Stomach smooth muscle (tissue), 2 donors: ENCODE results near the gene ERC1.

Experiments
- H3K27ac ChIP-seq: one replicate; pipeline ENCODE4 v1.7.0; 2013; ENCODE audit warnings: mild to moderate bottlenecking, low read length, inconsistent platforms
- H3K27me3 ChIP-seq, 2 donors: one replicate each; pipeline ENCODE4 v1.7.0; 2013; ENCODE audit warnings: low read length in 2 of 2; ENCODE audit not compliant: insufficient read depth in 2 of 2, control insufficient read depth in 1 of 2
- H3K36me3 ChIP-seq, 2 donors: one replicate each; pipeline ENCODE4 v1.7.0; 2013; ENCODE audit warnings: low read length in 2 of 2; ENCODE audit not compliant: control insufficient read depth in 2 of 2, insufficient read depth in 2 of 2
- H3K4me1 ChIP-seq: one replicate; pipeline ENCODE4 v1.7.0; 2013; ENCODE audit warnings: low read length; ENCODE audit not compliant: control insufficient read depth, insufficient read depth
- H3K4me3 ChIP-seq, 2 donors: one replicate each; pipeline ENCODE4 v1.7.0; 2013; ENCODE audit warnings: low read length in 2 of 2
- H3K9ac ChIP-seq, 2 donors: one replicate each; pipeline ENCODE4 v1.7.0; 2013; ENCODE audit warnings: low read length in 2 of 2, mild to moderate bottlenecking in 1 of 2
- H3K9me3 ChIP-seq, 2 donors: one replicate each; pipeline ENCODE4 v1.7.0; 2013; ENCODE audit warnings: low read length in 2 of 2; ENCODE audit not compliant: control insufficient read depth in 2 of 2
- donor health status: healthy.
- donor health status: Pancreatic carcinoma.

The ERC1 gene

DNA sequence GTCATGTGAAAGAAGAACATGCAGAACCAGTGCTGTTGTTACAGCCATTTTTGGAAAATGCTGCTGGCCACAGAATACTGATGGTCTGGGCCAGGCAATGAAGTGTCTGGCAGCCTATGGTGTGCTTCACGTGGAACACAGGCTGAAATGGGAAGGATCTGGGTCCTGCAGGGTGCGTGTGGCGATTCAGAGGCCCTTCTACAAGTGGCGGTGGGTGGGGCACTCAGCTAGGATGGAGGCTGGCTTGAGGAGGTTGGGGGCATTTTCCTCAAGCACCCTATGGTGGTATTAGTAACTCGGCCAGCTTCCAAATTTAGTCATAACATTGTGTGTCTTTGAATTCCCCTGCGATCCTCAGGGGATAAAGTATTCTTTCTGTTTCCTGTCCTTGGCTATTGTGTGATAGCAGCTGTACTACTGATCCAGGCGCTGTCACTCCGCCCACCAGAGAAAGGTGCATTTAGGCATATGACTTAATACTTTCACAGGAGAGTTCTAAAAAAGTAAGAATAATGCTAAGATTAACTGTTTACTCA, 32.4 kb upstream of the ERC1 start:
- H3K27ac ChIP-seq, result no peak overlapping the region
- peaks cover 3% of the 10 kb centered on the region for H3K4me1 ChIP-seq
- H3K27me3 ChIP-seq, result no peaks in the 10 kb centered on the region
- no peak overlapping the region for H3K9ac ChIP-seq
- no peak overlapping the region for H3K4me3 ChIP-seq
- no peaks in the 10 kb centered on the region for H3K36me3 ChIP-seq
- H3K9me3 ChIP-seq, result no peaks in the 10 kb centered on the region

DNA sequence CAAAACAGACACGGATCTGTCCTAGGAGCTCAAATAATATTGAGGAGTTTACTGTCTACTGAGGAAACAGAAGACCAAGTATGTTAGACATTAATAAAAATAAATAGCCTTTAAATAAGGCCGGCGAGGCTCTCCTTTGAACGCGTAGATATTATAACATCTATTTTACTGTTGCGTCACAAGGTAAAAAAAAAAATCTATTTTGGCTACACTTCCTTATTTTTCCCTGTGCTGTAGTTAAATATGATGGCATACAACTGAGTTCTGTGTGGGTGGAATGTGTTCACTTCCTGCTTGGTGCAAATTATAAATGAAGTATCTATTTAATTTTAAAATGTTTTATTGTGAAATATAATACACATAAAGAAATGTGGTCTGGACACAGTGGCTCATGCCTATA, 24.3 kb upstream of the ERC1 start:
- no peak overlapping the region for H3K4me3 ChIP-seq
- H3K9me3 ChIP-seq, result no peaks in the 10 kb centered on the region
- no peak overlapping the region for H3K27ac ChIP-seq
- H3K9ac ChIP-seq, result no peak overlapping the region
- no peaks in the 10 kb centered on the region for H3K36me3 ChIP-seq
- H3K27me3 ChIP-seq, result no peaks in the 10 kb centered on the region
- H3K4me1 ChIP-seq, result no peaks in the 10 kb centered on the region

DNA sequence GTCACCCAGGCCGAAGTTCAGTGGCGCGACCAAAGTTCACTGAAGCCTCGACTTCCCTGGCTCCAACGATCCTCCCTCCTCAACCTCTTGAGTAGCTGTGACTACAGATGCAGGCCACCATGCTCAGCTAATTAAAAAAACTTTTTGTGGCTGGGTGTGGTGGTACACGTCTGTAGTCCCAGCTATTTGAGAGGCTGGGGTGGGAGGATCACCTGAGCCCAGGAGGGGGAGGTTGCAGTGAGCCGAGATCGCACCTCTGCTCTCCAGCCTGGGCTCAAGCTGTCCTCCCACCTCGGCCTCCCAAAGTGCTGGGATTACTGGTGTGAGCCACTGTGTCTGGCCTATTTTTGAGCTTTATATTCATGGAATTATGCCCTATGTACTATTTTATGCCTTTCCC, 23.4 kb upstream of the ERC1 start:
- Histone ChIP-seq H3K27ac (no peak overlapping the region), H3K27me3 (no peaks in the 10 kb centered on the region), H3K4me3 (no peak overlapping the region), H3K36me3 (no peaks in the 10 kb centered on the region), H3K9ac (no peak overlapping the region), H3K9me3 (no peaks in the 10 kb centered on the region), H3K4me1 (no peaks in the 10 kb centered on the region)

DNA sequence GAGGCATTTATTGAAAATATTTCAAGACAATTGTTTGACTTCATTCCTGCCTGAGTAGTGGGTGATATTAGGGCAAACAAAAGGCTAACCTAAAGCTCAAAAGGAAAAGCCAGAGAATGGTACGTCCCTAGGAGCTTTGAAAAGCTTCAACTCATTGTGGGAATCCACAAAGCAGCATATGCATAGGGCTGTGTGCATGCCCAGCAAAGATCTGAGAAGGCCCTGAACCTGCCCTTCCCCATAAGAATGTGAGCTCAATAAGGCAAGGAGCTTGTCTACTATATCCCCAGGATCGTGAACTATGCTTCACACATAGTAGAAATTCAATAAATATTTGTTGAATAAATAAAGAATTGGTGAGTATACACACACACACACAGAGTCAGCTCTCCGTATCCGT, 22.5 kb upstream of the ERC1 start:
- no peak overlapping the region for H3K4me3 ChIP-seq
- no peaks in the 10 kb centered on the region for H3K36me3 ChIP-seq
- no peaks in the 10 kb centered on the region for H3K9me3 ChIP-seq
- H3K27ac ChIP-seq, result no peak overlapping the region
- H3K9ac ChIP-seq, result no peak overlapping the region
- H3K27me3 ChIP-seq, result no peaks in the 10 kb centered on the region
- H3K4me1 ChIP-seq, result no peaks in the 10 kb centered on the region

DNA sequence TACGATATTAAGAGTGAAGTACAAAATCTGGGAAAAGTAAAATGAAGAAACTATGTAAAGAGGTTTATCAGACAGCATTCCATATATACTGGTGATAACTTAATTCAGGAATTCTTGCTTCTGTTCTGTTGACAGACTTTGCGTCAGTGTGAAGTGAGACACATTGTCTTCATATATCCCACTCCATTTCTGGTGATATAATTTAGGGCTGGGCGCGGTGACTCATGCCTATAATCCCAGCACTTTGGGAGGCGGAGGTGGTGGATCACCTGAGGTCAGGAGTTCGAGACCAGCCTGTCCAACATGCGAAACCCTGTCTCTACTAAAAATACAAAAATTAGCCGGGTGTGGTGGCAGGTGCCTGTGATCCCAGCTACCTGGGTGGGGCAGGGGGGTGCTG, 21.2 kb upstream of the ERC1 start:
- H3K27me3 ChIP-seq, result no peaks in the 10 kb centered on the region
- no peak overlapping the region for H3K27ac ChIP-seq
- no peaks in the 10 kb centered on the region for H3K9me3 ChIP-seq
- H3K4me1 ChIP-seq, result no peaks in the 10 kb centered on the region
- H3K4me3 ChIP-seq, result no peak overlapping the region
- H3K9ac ChIP-seq, result no peak overlapping the region
- no peaks in the 10 kb centered on the region for H3K36me3 ChIP-seq

DNA sequence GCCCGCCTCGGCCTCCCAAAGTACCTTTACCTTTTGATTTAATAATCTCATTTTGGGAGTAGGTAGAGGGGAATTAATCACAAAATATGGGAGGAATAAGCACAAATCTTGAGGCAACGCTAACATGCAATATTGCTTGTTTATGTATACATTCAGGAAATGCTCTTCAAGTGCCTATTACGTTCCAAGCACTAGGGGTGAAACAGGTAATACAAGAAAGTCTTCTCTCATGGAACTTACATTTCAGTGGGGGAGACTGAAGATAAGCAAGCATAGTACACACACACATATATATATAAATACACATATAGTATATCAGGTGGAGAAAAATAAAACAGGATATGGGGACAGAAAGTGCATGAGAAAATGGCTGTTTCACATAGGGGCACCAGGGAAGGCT, 19.0 kb upstream of the ERC1 start:
- Histone ChIP-seq H3K4me3 (no peak overlapping the region), H3K4me1 (no peaks in the 10 kb centered on the region), H3K9me3 (no peaks in the 10 kb centered on the region), H3K36me3 (no peaks in the 10 kb centered on the region), H3K9ac (no peak overlapping the region), H3K27me3 (no peaks in the 10 kb centered on the region), H3K27ac (no peak overlapping the region)

DNA sequence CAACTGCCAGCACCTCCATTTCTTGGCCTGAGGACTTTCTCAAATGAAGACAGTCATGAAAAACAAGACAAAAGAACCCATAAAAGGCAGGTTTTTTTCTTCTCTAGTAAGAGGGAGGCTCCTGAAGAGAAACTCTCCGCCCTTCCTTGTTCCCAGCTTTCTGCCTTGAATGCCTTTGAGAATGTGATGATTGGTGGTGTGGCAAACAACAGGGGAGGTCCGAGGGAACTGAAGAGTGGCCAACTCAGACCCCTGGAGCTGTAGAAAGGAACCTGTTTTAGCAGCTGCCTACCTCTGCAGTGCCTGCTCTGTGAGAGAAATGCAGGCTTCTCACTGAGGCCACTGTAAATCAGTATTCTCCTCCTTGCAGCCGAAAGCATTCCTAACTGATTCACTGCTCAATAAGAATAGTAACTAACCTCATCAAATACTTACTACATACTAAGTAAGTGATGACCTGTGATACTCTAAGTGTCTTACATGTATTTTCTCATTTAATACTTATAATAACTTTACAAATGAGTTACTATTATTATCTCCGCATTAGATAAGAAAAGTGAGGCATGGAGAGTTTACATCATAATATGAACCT, 16.7 kb upstream of the ERC1 start:
- Histone ChIP-seq H3K36me3 (no peaks in the 10 kb centered on the region), H3K4me1 (no peaks in the 10 kb centered on the region), H3K4me3 (no peak overlapping the region), H3K27ac (no peak overlapping the region), H3K27me3 (no peaks in the 10 kb centered on the region), H3K9ac (no peak overlapping the region), H3K9me3 (no peaks in the 10 kb centered on the region)

DNA sequence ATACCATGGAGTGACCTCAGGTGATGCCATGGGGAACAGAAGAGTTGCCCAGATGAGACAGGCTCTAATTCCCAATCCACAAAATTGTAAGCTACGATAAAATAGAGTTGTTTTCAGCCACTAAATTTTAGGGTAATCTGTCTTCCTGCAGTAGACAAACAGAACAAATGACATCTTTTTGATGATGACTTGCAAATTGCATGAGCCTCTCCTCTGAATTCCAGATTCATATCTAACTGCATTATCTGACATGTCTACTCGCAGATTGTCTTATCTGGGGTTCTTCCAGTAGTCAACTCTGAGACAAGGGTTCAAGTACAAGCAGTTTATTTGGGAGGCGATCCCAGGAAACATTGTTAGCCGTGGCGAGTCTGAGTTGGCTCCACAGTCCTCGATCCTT, 14.4 kb upstream of the ERC1 start:
- no peaks in the 10 kb centered on the region for H3K4me1 ChIP-seq
- H3K27ac ChIP-seq, result no peak overlapping the region
- no peak overlapping the region for H3K4me3 ChIP-seq
- no peaks in the 10 kb centered on the region for H3K36me3 ChIP-seq
- H3K27me3 ChIP-seq, result no peaks in the 10 kb centered on the region
- no peaks in the 10 kb centered on the region for H3K9me3 ChIP-seq
- H3K9ac ChIP-seq, result no peak overlapping the region

DNA sequence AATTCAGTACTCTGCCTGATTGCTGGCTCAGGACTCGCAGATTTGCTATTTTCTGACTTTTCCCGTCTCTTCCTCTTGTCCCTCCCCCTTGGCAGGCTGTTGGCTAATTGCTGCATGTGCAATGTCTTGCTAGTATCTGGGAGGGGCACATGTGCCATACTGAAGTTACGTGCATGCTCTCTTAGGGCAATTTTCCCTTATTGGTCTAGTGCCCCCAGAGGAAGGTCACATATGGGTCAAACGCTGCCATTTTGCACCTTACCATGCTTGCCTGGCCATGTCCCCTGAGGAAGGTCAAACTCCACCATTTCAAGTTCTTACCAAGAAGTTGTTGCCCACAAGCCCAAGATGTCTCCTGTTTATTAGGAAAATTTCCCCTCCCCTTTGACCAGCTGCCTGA, 13.9 kb upstream of the ERC1 start:
- Histone ChIP-seq H3K27me3 (no peaks in the 10 kb centered on the region), H3K4me1 (no peaks in the 10 kb centered on the region), H3K36me3 (no peaks in the 10 kb centered on the region), H3K4me3 (no peak overlapping the region), H3K27ac (no peak overlapping the region), H3K9me3 (no peaks in the 10 kb centered on the region), H3K9ac (no peak overlapping the region)

DNA sequence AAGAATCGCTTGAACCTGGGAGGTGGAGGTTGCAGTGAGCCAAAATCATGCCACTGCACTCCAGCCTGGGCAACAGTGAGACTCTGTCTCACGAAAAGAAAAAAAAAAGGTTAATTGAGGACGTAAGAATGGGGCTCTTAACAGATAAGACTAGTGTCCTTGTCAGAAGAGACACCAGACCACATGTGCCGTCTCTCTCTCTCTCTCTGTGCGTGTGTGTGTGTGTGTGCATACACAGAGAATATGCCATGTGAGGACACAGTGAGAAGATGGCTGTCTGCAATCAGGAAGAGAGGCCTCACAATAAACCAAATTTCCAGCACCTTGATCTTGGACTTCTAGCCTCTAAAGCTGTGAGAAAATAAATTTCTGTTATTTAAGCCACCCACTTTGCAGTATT, 11.7 kb upstream of the ERC1 start:
- Histone ChIP-seq H3K4me1 (no peaks in the 10 kb centered on the region), H3K27me3 (no peaks in the 10 kb centered on the region), H3K27ac (no peak overlapping the region), H3K9ac (no peak overlapping the region), H3K9me3 (no peaks in the 10 kb centered on the region), H3K4me3 (no peak overlapping the region), H3K36me3 (no peaks in the 10 kb centered on the region)

DNA sequence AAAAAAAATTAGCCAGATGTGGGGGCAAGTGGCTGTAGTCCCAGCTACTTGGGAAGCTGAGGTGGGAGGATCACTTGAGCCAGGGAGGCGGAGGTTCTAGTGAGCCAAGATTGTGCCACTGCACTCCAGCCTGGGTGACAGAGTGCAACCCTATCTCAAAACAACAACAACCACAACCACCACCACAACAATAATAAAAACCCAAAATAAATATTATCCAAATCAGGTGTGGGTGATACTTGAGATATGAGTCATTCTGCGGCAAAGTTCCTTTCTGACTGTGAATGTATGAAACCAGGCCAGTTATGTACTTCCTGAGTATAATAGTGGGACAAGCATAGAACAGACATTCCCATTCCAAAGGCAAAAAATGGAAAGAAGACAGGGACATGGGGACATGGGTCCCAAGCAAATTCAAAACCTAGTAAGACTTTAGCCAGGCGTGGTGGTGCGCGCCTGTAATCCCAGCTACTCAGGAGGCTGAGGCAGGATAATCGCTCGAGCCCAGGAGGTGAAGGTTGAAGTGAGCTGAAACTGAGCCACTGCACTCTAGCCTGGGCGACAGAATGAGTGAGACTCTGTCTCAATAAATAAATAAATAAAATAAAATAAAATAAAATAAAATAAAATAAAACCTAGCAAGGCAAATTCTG, 9.7 kb upstream of the ERC1 start:
- H3K36me3 ChIP-seq, result no peaks in the 10 kb centered on the region

More for the DNA sequence above, 9.7 kb upstream of the ERC1 start:
- Histone ChIP-seq H3K27ac (no peak overlapping the region), H3K4me1 (no peaks in the 10 kb centered on the region), H3K4me3 (no peak overlapping the region), H3K9ac (no peak overlapping the region), H3K9me3 (no peaks in the 10 kb centered on the region), H3K27me3 (no peaks in the 10 kb centered on the region)
